HCT116 (cell line): ENCODE data around the gene CHRNA5. TPM values are rescaled to one million over a fixed set of nuclear protein-coding genes. Genes with fewer than 3 reads are reported as not detected.

Experiments used
- ATAC-seq: fragments of 200-7000 bp; cut with Tn5 transposase; 2 replicates; pipeline ENCODE4 v1.9.1; 2020; ENCODE audit warnings: mild to moderate bottlenecking, moderate library complexity
- BruUV-seq: library from RNA; stranded (reverse); fragments of 400-500 nt; replicated peaks from 2 replicates; lab custom pipeline; 2021; lab: Mats Ljungman, UMichigan
- CTCF ChIA-PET: fragments of 300-600 bp; sonication (Branson Sonifier 250); formaldehyde crosslinking; loops from one replicate; lab custom pipeline; 2021; ENCODE audit warnings: antibody characterized with exemption; lab: Charles Lee
- POLR2A ChIA-PET: fragments of 300-600, 350-600 bp; sonication (Branson Sonifier 250); formaldehyde crosslinking; loops from one replicate; lab custom pipeline; 2021; ENCODE audit warnings: antibody characterized with exemption; lab: Charles Lee
- RAD21 ChIA-PET, 2 experiments: fragments of 300-600 bp; sonication (Branson Sonifier 250); formaldehyde crosslinking; loops; one replicate each; lab custom pipeline; 2023; ENCODE audit warnings: low total read pairs in 2 of 2; ENCODE audit not compliant: uncharacterized antibody in 2 of 2, unreplicated experiment in 2 of 2, low non-redundant PET in 1 of 2; lab: Charles Lee
- DNase-seq: peaks from one replicate; pipeline ENCODE4 v3.0.0-alpha.2; 2010; ENCODE audit warnings: low read depth, low spot score
- H2AFZ ChIP-seq: fragments of 200-600 bp; shearing (Covaris generic), sonication (generic); 2 replicates; pipeline ENCODE4 v1.6.1; 2017; ENCODE audit warnings: low read depth, mixed run types, mixed read lengths, antibody characterized with exemption, low read length; ENCODE audit not compliant: poor library complexity, severe bottlenecking
- H3K27ac ChIP-seq: 2 replicates; pipeline ENCODE4 v1.5.1; 2012; ENCODE audit warnings: low read depth, low read length
- H3K27me3 ChIP-seq: fragments of 200-600 bp; sonication (generic); 2 replicates; pipeline ENCODE4 v1.6.1; 2016; ENCODE audit warnings: mixed run types, low read length, mixed read lengths; ENCODE audit not compliant: insufficient read depth
- H3K36me3 ChIP-seq, 2 experiments: fragments of 200-500 bp in 1 of 2; fragments of 200-600 bp in 1 of 2; sonication (Bioruptor generic) in 1 of 2; sonication (generic) in 1 of 2; 2 replicates each; pipeline versions ENCODE4 v1.5.1 to v1.6.1; 2014 to 2016; ENCODE audit warnings: low read length in 2 of 2, inconsistent platforms in 1 of 2, mixed read lengths in 1 of 2, mixed run types in 1 of 2; ENCODE audit not compliant: insufficient read depth in 2 of 2, control insufficient read depth in 1 of 2
- H3K4me1 ChIP-seq, 2 experiments: fragments of 200-600 bp in 1 of 2; sonication (generic) in 1 of 2; 2 replicates each; pipeline versions ENCODE4 v1.5.1 to v1.6.1; 2012 to 2017; ENCODE audit warnings: low read length in 2 of 2, inconsistent platforms in 1 of 2, mild to moderate bottlenecking in 1 of 2, mixed read lengths in 1 of 2, mixed run types in 1 of 2, moderate library complexity in 1 of 2; ENCODE audit not compliant: insufficient read depth in 2 of 2, control insufficient read depth in 1 of 2
- H3K4me2 ChIP-seq: fragments of 200-600 bp; sonication (generic); 2 replicates; pipeline ENCODE4 v1.6.1; 2017; ENCODE audit warnings: mixed run types, low read length, mixed read lengths
- H3K4me3 ChIP-seq, 2 experiments: fragments of 200-600 bp in 1 of 2; sonication (generic) in 1 of 2; replicated peaks in 1 of 2; 2 replicates each; pipeline ENCODE4 v1.5.1; 2011 to 2016; ENCODE audit warnings: low read length in 2 of 2, control low read depth in 1 of 2, low read depth in 1 of 2, mild to moderate bottlenecking in 1 of 2, mixed read lengths in 1 of 2, mixed run types in 1 of 2
- H3K79me2 ChIP-seq: fragments of 200-600 bp; sonication (generic); 2 replicates; pipeline ENCODE4 v1.6.1; 2017; ENCODE audit warnings: mild to moderate bottlenecking, mixed run types, low read length, moderate library complexity, mixed read lengths; ENCODE audit not compliant: insufficient read depth
- H3K9ac ChIP-seq: fragments of 200-600 bp; sonication (generic); 2 replicates; pipeline ENCODE4 v1.6.1; 2016; ENCODE audit warnings: low read length, mixed read lengths
- H3K9me2 ChIP-seq: fragments of 200-600 bp; sonication (generic), shearing (Covaris generic); 2 replicates; pipeline ENCODE4 v1.6.1; 2017; ENCODE audit warnings: mixed run types, mild to moderate bottlenecking, moderate library complexity; ENCODE audit not compliant: insufficient read depth
- H3K9me3 ChIP-seq, 2 experiments: fragments of 200-500 bp in 1 of 2; fragments of 200-600 bp in 1 of 2; sonication (Bioruptor generic) in 1 of 2; sonication (generic) in 1 of 2; 2 replicates each; pipeline ENCODE4 v1.6.1; 2014 to 2017; ENCODE audit warnings: low read length in 2 of 2, mixed read lengths in 2 of 2, inconsistent platforms in 1 of 2, low read depth in 1 of 2, mild to moderate bottlenecking in 1 of 2, mixed run types in 1 of 2, moderate library complexity in 1 of 2; ENCODE audit not compliant: control insufficient read depth in 1 of 2, insufficient read depth in 1 of 2
- H4K20me1 ChIP-seq: fragments of 200-600 bp; sonication (generic), shearing (Covaris generic); 2 replicates; pipeline ENCODE4 v1.6.1; 2017; ENCODE audit warnings: mixed run types, mild to moderate bottlenecking, moderate library complexity; ENCODE audit not compliant: insufficient read depth
- CBX3 ChIP-seq: IDR thresholded peaks from 2 replicates; pipeline ENCODE4 v1.6.1; 2012; ENCODE audit warnings: low read depth
- EGR1 ChIP-seq: IDR thresholded peaks from 2 replicates; pipeline ENCODE4 v1.6.1; 2012; ENCODE audit warnings: low read depth
- ELF1 ChIP-seq: IDR thresholded peaks from 2 replicates; pipeline ENCODE4 v1.6.1; 2012; ENCODE audit warnings: low read depth, borderline replicate concordance
- EZH2 ChIP-seq: fragments of 200-600 bp; sonication (generic); IDR thresholded peaks from 2 replicates; pipeline ENCODE4 v1.6.1; 2017; ENCODE audit warnings: antibody characterized with exemption, mixed run types
- FOSL1 ChIP-seq: IDR thresholded peaks from 2 replicates; pipeline ENCODE4 v1.6.1; 2012; ENCODE audit warnings: low read depth
- JUND ChIP-seq: IDR thresholded peaks from 2 replicates; pipeline ENCODE4 v1.6.1; 2012
- POLR2A ChIP-seq: IDR thresholded peaks from 2 replicates; pipeline ENCODE4 v1.7.0; 2011; ENCODE audit warnings: borderline replicate concordance; ENCODE audit not compliant: insufficient read depth, insufficient read length; ENCODE audit errors: extremely low read depth
- POLR2AphosphoS5 ChIP-seq: IDR thresholded peaks from 2 replicates; pipeline ENCODE4 v1.6.1; 2011; ENCODE audit warnings: mild to moderate bottlenecking, low read depth, low read length, moderate library complexity
- RAD21 ChIP-seq: IDR thresholded peaks from 2 replicates; pipeline ENCODE4 v1.6.1; 2012; ENCODE audit warnings: low read depth, mild to moderate bottlenecking
- SIN3A ChIP-seq: IDR thresholded peaks from 2 replicates; pipeline ENCODE4 v1.6.1; 2012; ENCODE audit warnings: low read depth
- SP1 ChIP-seq: IDR thresholded peaks from 2 replicates; pipeline ENCODE4 v1.6.1; 2012; ENCODE audit warnings: low read depth
- SRF ChIP-seq: IDR thresholded peaks from 2 replicates; pipeline ENCODE4 v1.6.1; 2012; ENCODE audit warnings: low read depth
- TCF7L2 ChIP-seq: IDR thresholded peaks from 2 replicates; pipeline ENCODE4 v1.7.0; 2011; ENCODE audit warnings: borderline replicate concordance, inconsistent platforms; ENCODE audit not compliant: insufficient read depth, insufficient read length; ENCODE audit errors: extremely low read depth
- ZFX ChIP-seq: fragments of 450-650 bp; IDR thresholded peaks from 2 replicates; pipeline ENCODE4 v1.6.1; 2017
- ZNF274 ChIP-seq: fragments of 200-500 bp; sonication (Bioruptor generic); IDR thresholded peaks from 2 replicates; pipeline ENCODE4 v1.6.1; 2014; ENCODE audit warnings: mild to moderate bottlenecking, low read depth, low read length, inconsistent platforms
- intact Hi-C: fragments of 100-400 bp; cut with micrococcal nuclease; formaldehyde crosslinking; loops from 2 replicates; pipeline ENCODE4 v1.10.0; 2022
- total RNA-seq: library from RNA; stranded (reverse); gene quantifications from one replicate; pipeline ENCODE4 v1.2.1, GENCODE V29; 2021; ENCODE audit not compliant: unreplicated experiment
- TF ChIP-seq, protein P1 (sequence below): IDR thresholded peaks from 2 replicates; pipeline ENCODE4 v1.6.1; 2012
- TF ChIP-seq, protein P2 (sequence below): IDR thresholded peaks from 2 replicates; pipeline ENCODE4 v1.6.1; 2012
- TF ChIP-seq, protein P3 (sequence below): IDR thresholded peaks from 2 replicates; pipeline ENCODE4 v1.6.1; 2011; ENCODE audit warnings: mild to moderate bottlenecking, low read length, moderate library complexity; ENCODE audit not compliant: insufficient replicate concordance; ENCODE audit errors: extremely low read depth
- TF ChIP-seq, protein P4 (sequence below), 3 experiments: fragments of 200-600 bp in 1 of 3; sonication (generic) in 1 of 3; IDR thresholded peaks in 2 of 3; conservative IDR thresholded peaks in 1 of 3; 2 replicates each; pipeline ENCODE4 v1.5.1; 2012 to 2017; ENCODE audit warnings: low read depth in 2 of 3, low read length in 2 of 3, antibody characterized with exemption in 1 of 3, borderline replicate concordance in 1 of 3, control low read depth in 1 of 3, mild to moderate bottlenecking in 1 of 3, mixed read lengths in 1 of 3, mixed run types in 1 of 3, moderate library complexity in 1 of 3; ENCODE audit not compliant: insufficient read depth in 1 of 3

Gene CHRNA5
- total RNA-seq, 1 experiment from 2014 or later: 25.2 TPM

DNA sequence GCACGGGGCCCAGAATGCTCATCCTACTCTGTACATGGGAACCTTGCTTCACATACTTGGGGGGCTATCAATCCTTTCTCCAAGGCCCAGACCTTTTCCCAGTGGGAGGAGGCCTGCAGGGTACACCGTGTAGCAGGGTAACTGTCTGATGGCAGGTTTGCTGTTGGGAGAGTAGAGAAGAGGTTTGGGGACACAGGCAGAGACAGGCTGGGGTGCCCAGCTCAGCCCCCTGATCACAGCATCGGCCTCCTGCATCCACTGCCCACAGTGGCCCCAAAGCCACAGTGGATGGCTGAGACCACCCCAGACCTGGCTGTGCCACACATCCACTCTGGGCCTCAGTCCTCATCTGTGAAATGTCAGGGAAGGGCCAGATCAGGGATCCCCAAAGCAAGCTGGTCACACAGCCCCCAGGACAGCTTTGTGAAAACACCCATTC lies 49.9 kb downstream of the CHRNA5 start:
- no peaks in the 10 kb centered on the region for H3K9me2 ChIP-seq
- ChIA-PET RAD21 (no interaction called here), POLR2A (no interaction called here), CTCF (interaction anchor here (1.1 kb wide), 1 partner anchor 95 kb away, joined by 3 read pairs; no protein-coding TSS in a partner anchor)
- no TSS peak for BruUV-seq
- H3K79me2 ChIP-seq: no peaks in the 10 kb centered on the region
- no peak overlapping the region for H3K27ac ChIP-seq
- no peak for TF ChIP-seq SP1
- no peak for TF ChIP-seq SRF
- TF ChIP-seq RAD21: no peak
- TF ChIP-seq FOSL1: no peak
- no peak for TF ChIP-seq SIN3A
- TF ChIP-seq ZNF274: no peak
- TF ChIP-seq EGR1: no peak
- TF ChIP-seq, protein P1, sequence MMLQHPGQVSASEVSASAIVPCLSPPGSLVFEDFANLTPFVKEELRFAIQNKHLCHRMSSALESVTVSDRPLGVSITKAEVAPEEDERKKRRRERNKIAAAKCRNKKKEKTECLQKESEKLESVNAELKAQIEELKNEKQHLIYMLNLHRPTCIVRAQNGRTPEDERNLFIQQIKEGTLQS: no peak
- TF ChIP-seq, protein P2, sequence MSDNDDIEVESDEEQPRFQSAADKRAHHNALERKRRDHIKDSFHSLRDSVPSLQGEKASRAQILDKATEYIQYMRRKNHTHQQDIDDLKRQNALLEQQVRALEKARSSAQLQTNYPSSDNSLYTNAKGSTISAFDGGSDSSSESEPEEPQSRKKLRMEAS: no peak
- H3K4me1 ChIP-seq: peaks cover 0 to 4% of the 10 kb centered on the region in 2 experiments; a peak in 1 of 4 replicates
- ATAC-seq: no peak
- no peak overlapping the region for H3K4me2 ChIP-seq
- H2AFZ ChIP-seq: no peak overlapping the region
- intact Hi-C loops: no loop called here
- H3K36me3 ChIP-seq: no peaks in the 10 kb centered on the region
- H3K4me3 ChIP-seq: no peak overlapping the region
- H3K9me3 ChIP-seq: no peaks in the 10 kb centered on the region
- DNase-seq: no peak
- H3K27me3 ChIP-seq: no peaks in the 10 kb centered on the region
- H4K20me1 ChIP-seq: no peaks in the 10 kb centered on the region
- H3K9ac ChIP-seq: no peak overlapping the region

DNA sequence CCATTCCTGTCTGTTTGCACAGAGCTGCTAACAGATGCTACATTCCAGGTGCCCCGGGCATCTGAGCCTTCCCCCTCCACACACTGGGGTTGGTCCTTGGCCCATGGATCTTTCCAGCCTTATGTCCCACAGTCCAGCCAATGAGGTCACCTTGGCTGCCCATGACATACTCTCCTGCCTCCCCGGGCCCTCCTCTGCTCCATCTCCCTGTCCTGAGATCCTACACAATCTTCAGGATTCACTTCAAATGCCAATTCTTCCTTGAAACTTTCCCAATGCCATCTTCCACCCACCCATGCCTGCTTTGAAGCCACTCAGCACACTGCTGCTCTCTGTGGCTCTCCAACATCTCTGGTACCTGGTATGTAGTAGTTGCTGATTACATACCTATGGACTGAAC lies 51.2 kb downstream of the CHRNA5 start:
- no peak for DNase-seq
- Histone ChIP-seq H3K9me2 (no peaks in the 10 kb centered on the region), H3K27me3 (no peaks in the 10 kb centered on the region), H3K79me2 (no peaks in the 10 kb centered on the region), H3K4me1 (peaks cover 0 to 4% of the 10 kb centered on the region in 2 experiments; a peak in 1 of 4 replicates), H3K36me3 (no peaks in the 10 kb centered on the region), H3K4me2 (no peak overlapping the region), H3K9me3 (no peaks in the 10 kb centered on the region), H2AFZ (no peak overlapping the region), H3K4me3 (no peak overlapping the region), H3K27ac (no peak overlapping the region), H4K20me1 (no peaks in the 10 kb centered on the region), H3K9ac (no peak overlapping the region)
- RAD21 ChIA-PET: no interaction called here
- no peak for ATAC-seq
- no TSS peak for BruUV-seq
- intact Hi-C loops: no loop called here
- CTCF ChIA-PET: interaction anchor here (1.0 to 1.1 kb wide), 2 partner anchors 93 to 134 kb away, joined by 3 to 5 read pairs; no protein-coding TSS in a partner anchor
- POLR2A ChIA-PET: no interaction called here
- TF ChIP-seq, protein P3, sequence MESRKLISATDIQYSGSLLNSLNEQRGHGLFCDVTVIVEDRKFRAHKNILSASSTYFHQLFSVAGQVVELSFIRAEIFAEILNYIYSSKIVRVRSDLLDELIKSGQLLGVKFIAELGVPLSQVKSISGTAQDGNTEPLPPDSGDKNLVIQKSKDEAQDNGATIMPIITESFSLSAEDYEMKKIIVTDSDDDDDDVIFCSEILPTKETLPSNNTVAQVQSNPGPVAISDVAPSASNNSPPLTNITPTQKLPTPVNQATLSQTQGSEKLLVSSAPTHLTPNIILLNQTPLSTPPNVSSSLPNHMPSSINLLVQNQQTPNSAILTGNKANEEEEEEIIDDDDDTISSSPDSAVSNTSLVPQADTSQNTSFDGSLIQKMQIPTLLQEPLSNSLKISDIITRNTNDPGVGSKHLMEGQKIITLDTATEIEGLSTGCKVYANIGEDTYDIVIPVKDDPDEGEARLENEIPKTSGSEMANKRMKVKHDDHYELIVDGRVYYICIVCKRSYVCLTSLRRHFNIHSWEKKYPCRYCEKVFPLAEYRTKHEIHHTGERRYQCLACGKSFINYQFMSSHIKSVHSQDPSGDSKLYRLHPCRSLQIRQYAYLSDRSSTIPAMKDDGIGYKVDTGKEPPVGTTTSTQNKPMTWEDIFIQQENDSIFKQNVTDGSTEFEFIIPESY: no peak
- no peak for TF ChIP-seq ELF1
- TF ChIP-seq POLR2AphosphoS5: no peak
- TF ChIP-seq SRF: no peak
- TF ChIP-seq, protein P4, sequence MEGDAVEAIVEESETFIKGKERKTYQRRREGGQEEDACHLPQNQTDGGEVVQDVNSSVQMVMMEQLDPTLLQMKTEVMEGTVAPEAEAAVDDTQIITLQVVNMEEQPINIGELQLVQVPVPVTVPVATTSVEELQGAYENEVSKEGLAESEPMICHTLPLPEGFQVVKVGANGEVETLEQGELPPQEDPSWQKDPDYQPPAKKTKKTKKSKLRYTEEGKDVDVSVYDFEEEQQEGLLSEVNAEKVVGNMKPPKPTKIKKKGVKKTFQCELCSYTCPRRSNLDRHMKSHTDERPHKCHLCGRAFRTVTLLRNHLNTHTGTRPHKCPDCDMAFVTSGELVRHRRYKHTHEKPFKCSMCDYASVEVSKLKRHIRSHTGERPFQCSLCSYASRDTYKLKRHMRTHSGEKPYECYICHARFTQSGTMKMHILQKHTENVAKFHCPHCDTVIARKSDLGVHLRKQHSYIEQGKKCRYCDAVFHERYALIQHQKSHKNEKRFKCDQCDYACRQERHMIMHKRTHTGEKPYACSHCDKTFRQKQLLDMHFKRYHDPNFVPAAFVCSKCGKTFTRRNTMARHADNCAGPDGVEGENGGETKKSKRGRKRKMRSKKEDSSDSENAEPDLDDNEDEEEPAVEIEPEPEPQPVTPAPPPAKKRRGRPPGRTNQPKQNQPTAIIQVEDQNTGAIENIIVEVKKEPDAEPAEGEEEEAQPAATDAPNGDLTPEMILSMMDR (IDR thresholded peaks at IDR 0.05 in 2 of 3, conservative IDR thresholded peaks at IDR 0.05 in 1 of 3; ENCODE audit: borderline replicate concordance in 1 of 3, insufficient read depth in 1 of 3, low read depth in 2 of 3, low read length in 2 of 3): no peak
- TF ChIP-seq POLR2A: no peak
- no peak for TF ChIP-seq EZH2
- TF ChIP-seq, protein P1: no peak
- no peak for TF ChIP-seq JUND
- TF ChIP-seq TCF7L2: no peak
- TF ChIP-seq CBX3: no peak
- no peak for TF ChIP-seq ZFX
